Thyroid gland (tissue), 4 donors: ENCODE data around the gene TRIM27. TPM values are rescaled to one million over a fixed set of nuclear protein-coding genes. Genes with fewer than 3 reads are reported as not detected.
"Not testable (repeated sequence)": the region's sequence is repeated elsewhere in the genome, so short reads cannot be mapped to it uniquely, and the experiment has no call there.

Experiments used
- DNase-seq, 2 donors: peaks; one replicate each; pipeline ENCODE4 v3.0.0-alpha.2; 2019
- H3K27ac ChIP-seq, 3 donors: fragments of 200-600 bp; sonication (generic); 1 replicate in 2 of 3; 2 replicates in 1 of 3; pipeline ENCODE4 v1.5.1; 2016 to 2019; ENCODE audit warnings: mild to moderate bottlenecking in 1 of 3, moderate library complexity in 1 of 3
- H3K27me3 ChIP-seq: fragments of 200-600 bp; sonication (generic); one replicate; pipeline ENCODE4 v1.5.1; 2019
- H3K36me3 ChIP-seq, 2 donors: fragments of 200-600 bp; sonication (generic); one replicate each; pipeline ENCODE4 v1.5.1; 2016 to 2019
- H3K4me1 ChIP-seq, 2 donors: fragments of 200-600 bp; sonication (generic); one replicate each; pipeline ENCODE4 v1.5.1; 2017 to 2019
- H3K4me3 ChIP-seq, 3 donors: fragments of 200-600 bp; sonication (generic); replicated peaks in 1 of 3; 1 replicate in 2 of 3; 2 replicates in 1 of 3; pipeline ENCODE4 v1.5.1; 2016; ENCODE audit warnings: mild to moderate bottlenecking in 1 of 3
- H3K9me3 ChIP-seq: fragments of 200-600 bp; sonication (generic); one replicate; pipeline ENCODE4 v1.5.1; 2017
- POLR2A ChIP-seq, 2 donors: fragments of 450-650 bp; IDR thresholded peaks; one replicate each; pipeline ENCODE4 v1.6.1; 2017; ENCODE audit warnings: antibody characterized with exemption in 2 of 2, mild to moderate bottlenecking in 2 of 2, moderate library complexity in 1 of 2
- WGBS, 2 donors: methylation state at CpG; one replicate each; pipeline ENCODE4 v1.1.5; 2017; 5-methylcytosine and 5-hydroxymethylcytosine counted together
- intact Hi-C: fragments of 100-400 bp; cut with DNase I; formaldehyde crosslinking; loops from one replicate; pipeline ENCODE4 v1.15.1; 2023
- total RNA-seq, 4 donors: library from RNA; depleted of rRNA; stranded (reverse); fragments of >200 nt; gene quantifications; one replicate each; pipeline ENCODE4 v1.2.3, GENCODE V29; 2016
- TF ChIP-seq, protein P1 (sequence below), 6 experiments: fragments of 200-600 bp in 3 of 6; fragments of 450-650 bp in 3 of 6; sonication (generic) in 3 of 6; IDR thresholded peaks; one replicate each; pipeline ENCODE4 v1.5.1; 2016 to 2019; ENCODE audit warnings: antibody characterized with exemption in 6 of 6, mild to moderate bottlenecking in 2 of 6, inconsistent platforms in 1 of 6, moderate library complexity in 1 of 6

TRIM27 gene
- total RNA-seq, 4 donors from 2014 or later: 57.1 to 73.2 (median 66.7) TPM

DNA sequence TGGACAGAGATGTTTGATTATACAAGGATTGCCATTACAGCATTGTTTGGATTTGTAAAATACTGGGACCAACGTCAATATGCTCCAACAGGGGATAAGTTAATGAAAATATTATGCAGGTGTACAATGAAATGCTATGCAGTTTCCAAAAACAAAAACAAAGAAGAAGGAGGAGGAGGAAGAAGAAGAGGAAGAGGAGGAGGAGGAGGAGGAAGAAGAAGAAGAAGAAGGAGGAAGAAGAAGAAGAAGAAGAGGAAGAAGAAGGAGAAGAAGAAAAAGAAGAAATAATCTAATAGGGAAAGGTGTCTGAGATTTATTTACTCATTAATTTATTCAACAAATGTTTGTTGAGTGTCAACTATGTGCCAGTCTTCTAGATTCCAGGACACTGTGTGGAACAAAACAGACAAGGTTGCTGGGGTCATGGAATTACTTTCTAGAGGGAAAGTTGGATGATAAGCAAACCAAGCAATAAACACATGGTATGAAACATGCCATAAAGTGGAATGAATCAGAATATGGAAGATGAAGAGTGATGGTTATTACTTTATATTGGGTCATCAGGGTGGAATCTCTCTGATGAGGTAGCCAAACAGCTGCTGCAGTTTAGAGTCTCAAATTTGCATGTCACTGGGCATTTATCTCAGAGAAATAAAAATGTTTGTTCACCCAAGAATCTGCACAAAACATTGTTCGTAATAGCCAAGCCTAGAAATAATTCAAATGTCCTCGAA lies 6.3 kb upstream of the TRIM27 start:
- H3K4me3 ChIP-seq: no peak overlapping the region
- H3K4me1 ChIP-seq: no peaks in the 10 kb centered on the region
- no peaks in the 10 kb centered on the region for H3K9me3 ChIP-seq
- TF ChIP-seq POLR2A (IDR thresholded peaks at IDR 0.05): no peak
- TF ChIP-seq, protein P1, sequence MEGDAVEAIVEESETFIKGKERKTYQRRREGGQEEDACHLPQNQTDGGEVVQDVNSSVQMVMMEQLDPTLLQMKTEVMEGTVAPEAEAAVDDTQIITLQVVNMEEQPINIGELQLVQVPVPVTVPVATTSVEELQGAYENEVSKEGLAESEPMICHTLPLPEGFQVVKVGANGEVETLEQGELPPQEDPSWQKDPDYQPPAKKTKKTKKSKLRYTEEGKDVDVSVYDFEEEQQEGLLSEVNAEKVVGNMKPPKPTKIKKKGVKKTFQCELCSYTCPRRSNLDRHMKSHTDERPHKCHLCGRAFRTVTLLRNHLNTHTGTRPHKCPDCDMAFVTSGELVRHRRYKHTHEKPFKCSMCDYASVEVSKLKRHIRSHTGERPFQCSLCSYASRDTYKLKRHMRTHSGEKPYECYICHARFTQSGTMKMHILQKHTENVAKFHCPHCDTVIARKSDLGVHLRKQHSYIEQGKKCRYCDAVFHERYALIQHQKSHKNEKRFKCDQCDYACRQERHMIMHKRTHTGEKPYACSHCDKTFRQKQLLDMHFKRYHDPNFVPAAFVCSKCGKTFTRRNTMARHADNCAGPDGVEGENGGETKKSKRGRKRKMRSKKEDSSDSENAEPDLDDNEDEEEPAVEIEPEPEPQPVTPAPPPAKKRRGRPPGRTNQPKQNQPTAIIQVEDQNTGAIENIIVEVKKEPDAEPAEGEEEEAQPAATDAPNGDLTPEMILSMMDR (IDR thresholded peaks at IDR 0.05): no peak
- DNase-seq: no peak
- WGBS, 2 donors: 82 to 87% methylated on average over 3 of the region's 3 CpGs
- no peaks in the 10 kb centered on the region for H3K27me3 ChIP-seq
- H3K36me3 ChIP-seq: no peaks in the 10 kb centered on the region
- no peak overlapping the region for H3K27ac ChIP-seq
- intact Hi-C loops: no loop called here

DNA sequence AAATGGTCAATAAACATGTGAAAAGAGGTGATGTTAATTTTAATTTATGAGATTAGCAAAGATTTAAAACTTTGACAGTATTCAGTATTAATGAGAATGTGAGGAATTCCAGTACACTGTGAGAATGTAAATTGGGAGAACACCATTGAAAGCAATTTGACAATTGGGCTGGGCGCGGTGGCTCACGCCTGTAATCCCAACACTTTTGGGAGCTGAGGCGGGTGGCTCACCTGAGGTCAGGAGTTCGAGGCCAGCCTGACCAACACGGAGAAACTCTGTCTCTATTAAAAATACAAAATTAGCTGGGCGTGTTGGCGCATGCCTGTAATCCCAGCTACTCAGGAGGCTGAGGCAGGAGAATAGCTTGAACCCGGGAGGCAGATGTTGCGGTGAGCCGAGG lies 5.6 kb upstream of the TRIM27 start:
- H3K4me3 ChIP-seq, intact Hi-C loops, H3K27me3 ChIP-seq, DNase-seq, H3K9me3 ChIP-seq, H3K36me3 ChIP-seq, H3K4me1 ChIP-seq, H3K27ac ChIP-seq: not testable (repeated sequence)
- WGBS, 2 donors: 86 to 89% methylated on average over 11 of the region's 11 CpGs

DNA sequence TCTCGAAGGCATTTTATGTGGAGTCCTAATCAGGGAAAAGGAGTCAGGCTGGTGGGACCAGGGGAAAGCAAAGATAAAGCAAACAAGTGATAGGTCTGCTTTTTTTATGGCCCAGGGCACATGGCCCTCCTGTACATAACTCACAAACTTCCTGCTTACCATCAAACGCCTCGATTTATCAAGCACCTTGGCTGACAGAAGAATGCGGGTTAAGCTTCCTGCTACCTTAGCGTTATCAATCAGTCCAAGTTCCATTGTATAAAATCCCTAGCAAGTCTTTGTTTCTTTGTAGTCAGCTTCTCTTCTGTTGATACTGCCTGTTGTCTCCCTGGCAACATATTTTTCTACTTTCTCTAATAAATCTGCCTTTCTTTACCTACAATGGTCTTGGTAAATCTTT lies 4.1 kb upstream of the TRIM27 start:
- no peak for DNase-seq
- no peak for TF ChIP-seq POLR2A (IDR thresholded peaks at IDR 0.05)
- TF ChIP-seq, protein P1 (IDR thresholded peaks at IDR 0.05): no peak
- intact Hi-C loops: no loop called here
- Histone ChIP-seq H3K9me3 (no peaks in the 10 kb centered on the region), H3K36me3 (no peaks in the 10 kb centered on the region), H3K4me1 (no peaks in the 10 kb centered on the region), H3K27me3 (no peaks in the 10 kb centered on the region), H3K4me3 (no peak overlapping the region), H3K27ac (no peak overlapping the region)
- WGBS, 2 donors: 68% methylated on average over 5 of the region's 5 CpGs

- no peaks in the 10 kb centered on the region for H3K9me3 ChIP-seq
- intact Hi-C loops: no loop called here
- H3K4me3 ChIP-seq: peak overlapping the region; percentile 85 to 97 (median 95)
- H3K27ac ChIP-seq: peak overlapping the region; percentile 92 to 97 (median 97)
- H3K36me3 ChIP-seq: peaks cover 33 to 38% of the 10 kb centered on the region in 2 donors
- WGBS, 2 donors: 0% methylated on average over 16 to 21 of the region's 33 CpGs
- peaks cover 11 to 16% of the 10 kb centered on the region in 2 donors for H3K4me1 ChIP-seq
- TF ChIP-seq, protein P1 (IDR thresholded peaks at IDR 0.05): no peak
- peak in 1 of 2 donors; percentile 25 for TF ChIP-seq POLR2A (IDR thresholded peaks at IDR 0.05)
- DNase-seq: peak; percentile 42 to 50
- no peaks in the 10 kb centered on the region for H3K27me3 ChIP-seq
Measured at GRCh38 chr6:28922821-28923317, 916 bp downstream of the TRIM27 start.

DNA sequence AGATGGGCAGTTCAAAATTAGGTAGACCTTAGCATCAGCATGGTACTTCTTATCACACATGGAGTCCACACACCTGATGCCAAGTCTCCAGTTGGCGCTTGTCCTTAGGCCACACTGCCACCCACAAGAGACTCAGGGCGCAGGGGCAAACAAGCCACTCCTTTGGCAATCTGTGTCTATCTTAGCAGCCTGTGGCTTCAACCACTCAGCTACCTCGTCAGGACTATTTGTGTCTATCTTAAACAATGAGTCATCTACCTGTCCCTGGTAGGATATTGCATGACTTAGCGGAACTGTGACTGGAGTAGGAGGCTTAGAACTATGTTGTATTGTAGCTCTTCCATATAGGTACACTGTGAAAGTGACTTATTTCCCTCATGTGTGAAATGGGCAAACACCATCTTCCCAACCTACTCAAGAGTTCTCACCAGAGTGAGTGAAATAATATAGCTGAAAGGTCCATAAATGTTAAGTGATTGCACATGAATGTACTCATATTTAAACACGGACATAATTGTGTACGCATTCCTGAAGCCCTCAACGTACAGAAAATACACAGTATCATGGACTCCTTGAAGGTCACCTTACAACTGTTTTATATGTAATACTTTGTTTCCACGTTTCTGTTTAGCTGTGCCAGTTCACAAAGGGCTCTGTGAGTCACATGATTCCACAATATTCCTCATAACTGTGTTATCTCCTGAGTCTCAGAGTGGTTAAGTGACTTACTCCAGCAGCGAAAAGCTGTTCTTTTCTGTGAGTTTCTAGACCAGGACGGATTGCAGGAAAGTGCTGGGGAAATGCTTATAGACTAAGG lies 1.6 kb downstream of the TRIM27 start:
- H3K27ac ChIP-seq: peak overlapping the region in 2 of 3 donors; percentile 97
- DNase-seq: no peak
- H3K27me3 ChIP-seq: no peaks in the 10 kb centered on the region
- peaks cover 38 to 43% of the 10 kb centered on the region in 2 donors for H3K36me3 ChIP-seq
- H3K4me3 ChIP-seq: peak overlapping the region; percentile 85 to 97 (median 95)
- TF ChIP-seq POLR2A (IDR thresholded peaks at IDR 0.05): no peak
- TF ChIP-seq, protein P1 (IDR thresholded peaks at IDR 0.05): no peak
- peaks cover 11 to 16% of the 10 kb centered on the region in 2 donors for H3K4me1 ChIP-seq
- intact Hi-C loops: no loop called here
- 43 to 47% methylated on average over 10 of the region's 10 CpGs for WGBS, 2 donors
- no peaks in the 10 kb centered on the region for H3K9me3 ChIP-seq
